HCT116 (cell line): ENCODE results near the gene HERPUD1. TPM values are rescaled to one million over a fixed set of nuclear protein-coding genes. Genes with fewer than 3 reads are reported as not detected.

Source experiments
- ATAC-seq: fragments of 200-7000 bp; cut with Tn5 transposase; 2 replicates; pipeline ENCODE4 v1.9.1; 2020; ENCODE audit warnings: mild to moderate bottlenecking, moderate library complexity
- BruUV-seq: library from RNA; stranded (reverse); fragments of 400-500 nt; replicated peaks from 2 replicates; lab custom pipeline; 2021; lab: Mats Ljungman, UMichigan
- CTCF ChIA-PET: fragments of 300-600 bp; sonication (Branson Sonifier 250); formaldehyde crosslinking; loops from one replicate; lab custom pipeline; 2021; ENCODE audit warnings: antibody characterized with exemption; lab: Charles Lee
- POLR2A ChIA-PET: fragments of 300-600, 350-600 bp; sonication (Branson Sonifier 250); formaldehyde crosslinking; loops from one replicate; lab custom pipeline; 2021; ENCODE audit warnings: antibody characterized with exemption; lab: Charles Lee
- RAD21 ChIA-PET, 2 experiments: fragments of 300-600 bp; sonication (Branson Sonifier 250); formaldehyde crosslinking; loops; one replicate each; lab custom pipeline; 2023; ENCODE audit warnings: low total read pairs in 2 of 2; ENCODE audit not compliant: uncharacterized antibody in 2 of 2, unreplicated experiment in 2 of 2, low non-redundant PET in 1 of 2; lab: Charles Lee
- DNase-seq: peaks from one replicate; pipeline ENCODE4 v3.0.0-alpha.2; 2010; ENCODE audit warnings: low read depth, low spot score
- H2AFZ ChIP-seq: fragments of 200-600 bp; shearing (Covaris generic), sonication (generic); 2 replicates; pipeline ENCODE4 v1.6.1; 2017; ENCODE audit warnings: low read depth, mixed run types, mixed read lengths, antibody characterized with exemption, low read length; ENCODE audit not compliant: poor library complexity, severe bottlenecking
- H3K27ac ChIP-seq: 2 replicates; pipeline ENCODE4 v1.5.1; 2012; ENCODE audit warnings: low read depth, low read length
- H3K27me3 ChIP-seq: fragments of 200-600 bp; sonication (generic); 2 replicates; pipeline ENCODE4 v1.6.1; 2016; ENCODE audit warnings: mixed run types, low read length, mixed read lengths; ENCODE audit not compliant: insufficient read depth
- H3K36me3 ChIP-seq, 2 experiments: fragments of 200-500 bp in 1 of 2; fragments of 200-600 bp in 1 of 2; sonication (Bioruptor generic) in 1 of 2; sonication (generic) in 1 of 2; 2 replicates each; pipeline versions ENCODE4 v1.5.1 to v1.6.1; 2014 to 2016; ENCODE audit warnings: low read length in 2 of 2, inconsistent platforms in 1 of 2, mixed read lengths in 1 of 2, mixed run types in 1 of 2; ENCODE audit not compliant: insufficient read depth in 2 of 2, control insufficient read depth in 1 of 2
- H3K4me1 ChIP-seq, 2 experiments: fragments of 200-600 bp in 1 of 2; sonication (generic) in 1 of 2; 2 replicates each; pipeline versions ENCODE4 v1.5.1 to v1.6.1; 2012 to 2017; ENCODE audit warnings: low read length in 2 of 2, inconsistent platforms in 1 of 2, mild to moderate bottlenecking in 1 of 2, mixed read lengths in 1 of 2, mixed run types in 1 of 2, moderate library complexity in 1 of 2; ENCODE audit not compliant: insufficient read depth in 2 of 2, control insufficient read depth in 1 of 2
- H3K4me2 ChIP-seq: fragments of 200-600 bp; sonication (generic); 2 replicates; pipeline ENCODE4 v1.6.1; 2017; ENCODE audit warnings: mixed run types, low read length, mixed read lengths
- H3K4me3 ChIP-seq, 2 experiments: fragments of 200-600 bp in 1 of 2; sonication (generic) in 1 of 2; replicated peaks in 1 of 2; 2 replicates each; pipeline ENCODE4 v1.5.1; 2011 to 2016; ENCODE audit warnings: low read length in 2 of 2, control low read depth in 1 of 2, low read depth in 1 of 2, mild to moderate bottlenecking in 1 of 2, mixed read lengths in 1 of 2, mixed run types in 1 of 2
- H3K79me2 ChIP-seq: fragments of 200-600 bp; sonication (generic); 2 replicates; pipeline ENCODE4 v1.6.1; 2017; ENCODE audit warnings: mild to moderate bottlenecking, mixed run types, low read length, moderate library complexity, mixed read lengths; ENCODE audit not compliant: insufficient read depth
- H3K9ac ChIP-seq: fragments of 200-600 bp; sonication (generic); 2 replicates; pipeline ENCODE4 v1.6.1; 2016; ENCODE audit warnings: low read length, mixed read lengths
- H3K9me2 ChIP-seq: fragments of 200-600 bp; sonication (generic), shearing (Covaris generic); 2 replicates; pipeline ENCODE4 v1.6.1; 2017; ENCODE audit warnings: mixed run types, mild to moderate bottlenecking, moderate library complexity; ENCODE audit not compliant: insufficient read depth
- H3K9me3 ChIP-seq, 2 experiments: fragments of 200-500 bp in 1 of 2; fragments of 200-600 bp in 1 of 2; sonication (Bioruptor generic) in 1 of 2; sonication (generic) in 1 of 2; 2 replicates each; pipeline ENCODE4 v1.6.1; 2014 to 2017; ENCODE audit warnings: low read length in 2 of 2, mixed read lengths in 2 of 2, inconsistent platforms in 1 of 2, low read depth in 1 of 2, mild to moderate bottlenecking in 1 of 2, mixed run types in 1 of 2, moderate library complexity in 1 of 2; ENCODE audit not compliant: control insufficient read depth in 1 of 2, insufficient read depth in 1 of 2
- H4K20me1 ChIP-seq: fragments of 200-600 bp; sonication (generic), shearing (Covaris generic); 2 replicates; pipeline ENCODE4 v1.6.1; 2017; ENCODE audit warnings: mixed run types, mild to moderate bottlenecking, moderate library complexity; ENCODE audit not compliant: insufficient read depth
- CBX3 ChIP-seq: IDR thresholded peaks from 2 replicates; pipeline ENCODE4 v1.6.1; 2012; ENCODE audit warnings: low read depth
- CEBPB ChIP-seq: IDR thresholded peaks from 2 replicates; pipeline ENCODE4 v1.6.1; 2012; ENCODE audit warnings: low read depth
- ELF1 ChIP-seq: IDR thresholded peaks from 2 replicates; pipeline ENCODE4 v1.6.1; 2012; ENCODE audit warnings: low read depth, borderline replicate concordance
- EZH2 ChIP-seq: fragments of 200-600 bp; sonication (generic); IDR thresholded peaks from 2 replicates; pipeline ENCODE4 v1.6.1; 2017; ENCODE audit warnings: antibody characterized with exemption, mixed run types
- JUND ChIP-seq: IDR thresholded peaks from 2 replicates; pipeline ENCODE4 v1.6.1; 2012
- POLR2A ChIP-seq: IDR thresholded peaks from 2 replicates; pipeline ENCODE4 v1.7.0; 2011; ENCODE audit warnings: borderline replicate concordance; ENCODE audit not compliant: insufficient read depth, insufficient read length; ENCODE audit errors: extremely low read depth
- POLR2AphosphoS5 ChIP-seq: IDR thresholded peaks from 2 replicates; pipeline ENCODE4 v1.6.1; 2011; ENCODE audit warnings: mild to moderate bottlenecking, low read depth, low read length, moderate library complexity
- RAD21 ChIP-seq: IDR thresholded peaks from 2 replicates; pipeline ENCODE4 v1.6.1; 2012; ENCODE audit warnings: low read depth, mild to moderate bottlenecking
- YY1 ChIP-seq: IDR thresholded peaks from 2 replicates; pipeline ENCODE4 v1.6.1; 2011; ENCODE audit warnings: low read length, low read depth, moderate library complexity, mild to moderate bottlenecking; ENCODE audit not compliant: insufficient replicate concordance; ENCODE audit errors: extremely low read depth
- ZFX ChIP-seq: fragments of 450-650 bp; IDR thresholded peaks from 2 replicates; pipeline ENCODE4 v1.6.1; 2017
- intact Hi-C: fragments of 100-400 bp; cut with micrococcal nuclease; formaldehyde crosslinking; loops from 2 replicates; pipeline ENCODE4 v1.10.0; 2022
- total RNA-seq: library from RNA; stranded (reverse); gene quantifications from one replicate; pipeline ENCODE4 v1.2.1, GENCODE V29; 2021; ENCODE audit not compliant: unreplicated experiment
- TF ChIP-seq, protein P1 (sequence below): IDR thresholded peaks from 2 replicates; pipeline ENCODE4 v1.6.1; 2011; ENCODE audit warnings: mild to moderate bottlenecking, low read length, moderate library complexity; ENCODE audit not compliant: insufficient replicate concordance; ENCODE audit errors: extremely low read depth
- TF ChIP-seq, protein P2 (sequence below): IDR thresholded peaks from 2 replicates; pipeline ENCODE4 v1.6.1; 2012

HERPUD1 gene
- total RNA-seq, 1 experiment from 2014 or later = 113 TPM

DNA sequence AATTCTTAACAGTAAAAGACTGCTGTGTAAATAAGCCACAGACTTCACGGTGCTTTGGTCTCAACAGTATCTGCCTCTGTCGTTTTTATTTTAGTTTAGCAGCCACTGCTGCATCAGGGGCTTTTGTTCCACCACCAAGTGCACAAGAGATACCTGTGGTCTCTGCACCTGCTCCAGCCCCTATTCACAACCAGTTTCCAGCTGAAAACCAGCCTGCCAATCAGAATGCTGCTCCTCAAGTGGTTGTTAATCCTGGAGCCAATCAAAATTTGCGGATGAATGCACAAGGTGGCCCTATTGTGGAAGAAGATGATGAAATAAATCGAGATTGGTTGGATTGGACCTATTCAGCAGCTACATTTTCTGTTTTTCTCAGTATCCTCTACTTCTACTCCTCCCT, 7.9 kb downstream of the HERPUD1 start:
- TF ChIP-seq ELF1 = no peak
- no peak for TF ChIP-seq JUND
- TF ChIP-seq POLR2AphosphoS5 = no peak
- TF ChIP-seq POLR2A = no peak
- no peak for TF ChIP-seq CBX3
- no peak for TF ChIP-seq RAD21
- no peak for TF ChIP-seq CEBPB
- TF ChIP-seq, protein P1, sequence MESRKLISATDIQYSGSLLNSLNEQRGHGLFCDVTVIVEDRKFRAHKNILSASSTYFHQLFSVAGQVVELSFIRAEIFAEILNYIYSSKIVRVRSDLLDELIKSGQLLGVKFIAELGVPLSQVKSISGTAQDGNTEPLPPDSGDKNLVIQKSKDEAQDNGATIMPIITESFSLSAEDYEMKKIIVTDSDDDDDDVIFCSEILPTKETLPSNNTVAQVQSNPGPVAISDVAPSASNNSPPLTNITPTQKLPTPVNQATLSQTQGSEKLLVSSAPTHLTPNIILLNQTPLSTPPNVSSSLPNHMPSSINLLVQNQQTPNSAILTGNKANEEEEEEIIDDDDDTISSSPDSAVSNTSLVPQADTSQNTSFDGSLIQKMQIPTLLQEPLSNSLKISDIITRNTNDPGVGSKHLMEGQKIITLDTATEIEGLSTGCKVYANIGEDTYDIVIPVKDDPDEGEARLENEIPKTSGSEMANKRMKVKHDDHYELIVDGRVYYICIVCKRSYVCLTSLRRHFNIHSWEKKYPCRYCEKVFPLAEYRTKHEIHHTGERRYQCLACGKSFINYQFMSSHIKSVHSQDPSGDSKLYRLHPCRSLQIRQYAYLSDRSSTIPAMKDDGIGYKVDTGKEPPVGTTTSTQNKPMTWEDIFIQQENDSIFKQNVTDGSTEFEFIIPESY = no peak
- no peak for TF ChIP-seq ZFX
- TF ChIP-seq EZH2 = no peak
- TF ChIP-seq, protein P2, sequence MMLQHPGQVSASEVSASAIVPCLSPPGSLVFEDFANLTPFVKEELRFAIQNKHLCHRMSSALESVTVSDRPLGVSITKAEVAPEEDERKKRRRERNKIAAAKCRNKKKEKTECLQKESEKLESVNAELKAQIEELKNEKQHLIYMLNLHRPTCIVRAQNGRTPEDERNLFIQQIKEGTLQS = no peak
- no peak for TF ChIP-seq YY1
- peaks cover 79 to 89% of the 10 kb centered on the region in 2 experiments for H3K36me3 ChIP-seq
- CTCF ChIA-PET = no interaction called here

More for the DNA sequence above, 7.9 kb downstream of the HERPUD1 start:
- Histone ChIP-seq H3K27me3 (no peaks in the 10 kb centered on the region), H3K4me3 (no peak overlapping the region), H2AFZ (no peak overlapping the region), H3K9ac (no peak overlapping the region), H3K4me1 (peaks cover 0 to under 1% of the 10 kb centered on the region in 2 experiments; a peak in 1 of 4 replicates), H3K9me2 (no peaks in the 10 kb centered on the region), H3K79me2 (peaks cover 26% of the 10 kb centered on the region), H3K27ac (no peak overlapping the region), H3K4me2 (no peak overlapping the region), H3K9me3 (no peaks in the 10 kb centered on the region), H4K20me1 (no peaks in the 10 kb centered on the region)
- RAD21 ChIA-PET = no interaction called here
- POLR2A ChIA-PET = interaction anchor here (1.0 kb wide), 1 partner anchor 8 kb away, joined by 3 read pairs; no protein-coding TSS in a partner anchor
- intact Hi-C loops = loop anchor here (10.0 kb wide), 1 partner anchor 365 kb away; no protein-coding TSS in a partner anchor
- no peak for DNase-seq
- no TSS peak for BruUV-seq
- ATAC-seq = no peak
